HepG2 (cell line): Measurements from ENCODE around the gene CLEC20A. TPM values are rescaled to one million over a fixed set of nuclear protein-coding genes. Genes with fewer than 3 reads are reported as not detected.

Experiments used
- ARNTL ChIP-seq: sonication (generic); formaldehyde crosslinking; IDR thresholded peaks from 2 replicates; pipeline ENCODE4 v1.4.0; 2020; ENCODE audit warnings: mild to moderate bottlenecking, missing genetic modification reagents
- BCL3 ChIP-seq: sonication (generic); formaldehyde crosslinking; IDR thresholded peaks from 2 replicates; pipeline ENCODE4 v1.5.1; 2020; ENCODE audit warnings: mild to moderate bottlenecking, missing genetic modification reagents, moderate library complexity
- DNMT3B ChIP-seq: conservative IDR thresholded peaks from 2 replicates; pipeline ENCODE4 v1.6.1; 2016; ENCODE audit warnings: missing biosample characterization, control low read depth
- ELF3 ChIP-seq: IDR thresholded peaks from 2 replicates; pipeline ENCODE4 v1.6.1; 2016; ENCODE audit warnings: missing genetic modification reagents, missing compliant biosample characterization
- FOXA3 ChIP-seq: IDR thresholded peaks from 2 replicates; pipeline ENCODE4 v1.6.1; 2016; ENCODE audit warnings: missing genetic modification reagents, missing compliant biosample characterization
- FOXM1 ChIP-seq: sonication (generic); formaldehyde crosslinking; IDR thresholded peaks from 2 replicates; pipeline ENCODE4 v1.5.0; 2020; ENCODE audit warnings: missing genetic modification reagents
- HOXA7 ChIP-seq: sonication (generic); formaldehyde crosslinking; IDR thresholded peaks from 2 replicates; pipeline ENCODE4 v1.8.1; 2022; ENCODE audit warnings: mild to moderate bottlenecking, missing genetic modification reagents, moderate library complexity
- MAF1 ChIP-seq: sonication (generic); formaldehyde crosslinking; IDR thresholded peaks from 2 replicates; pipeline ENCODE4 v1.5.0; 2020; ENCODE audit warnings: missing genetic modification reagents, borderline replicate concordance
- MXD3 ChIP-seq: IDR thresholded peaks from 2 replicates; pipeline ENCODE4 v1.6.1; 2016; ENCODE audit warnings: mild to moderate bottlenecking, missing biosample characterization, missing genetic modification reagents
- MYPOP ChIP-seq: sonication (generic); formaldehyde crosslinking; IDR thresholded peaks from 2 replicates; pipeline ENCODE4 v1.8.1; 2023; ENCODE audit warnings: mild to moderate bottlenecking, moderate library complexity, missing genetic modification reagents
- NFKBIZ ChIP-seq: IDR thresholded peaks from 2 replicates; pipeline ENCODE4 v1.6.1; 2018; ENCODE audit warnings: missing genetic modification reagents, missing compliant biosample characterization
- PITX1 ChIP-seq: sonication (generic); formaldehyde crosslinking; IDR thresholded peaks from 2 replicates; pipeline ENCODE4 v1.5.1; 2020; ENCODE audit warnings: mild to moderate bottlenecking, missing genetic modification reagents
- POGZ ChIP-seq: sonication (generic); formaldehyde crosslinking; IDR thresholded peaks from 2 replicates; pipeline ENCODE4 v1.4.0; 2020; ENCODE audit warnings: mild to moderate bottlenecking, missing genetic modification reagents
- SMARCC2 ChIP-seq: fragments of 450-650 bp; IDR thresholded peaks from 2 replicates; pipeline ENCODE4 v1.6.1; 2017; ENCODE audit warnings: antibody characterized with exemption, mild to moderate bottlenecking
- SNAPC5 ChIP-seq: sonication (generic); formaldehyde crosslinking; IDR thresholded peaks from 2 replicates; pipeline ENCODE4 v1.8.1; 2023; ENCODE audit warnings: mild to moderate bottlenecking, missing genetic modification reagents, borderline replicate concordance
- SP5 ChIP-seq: IDR thresholded peaks from 2 replicates; pipeline ENCODE4 v1.6.1; 2016; ENCODE audit warnings: low read depth, borderline replicate concordance
- SRSF1 ChIP-seq: fragments of 200-400 bp; formaldehyde crosslinking; optimal IDR thresholded peaks from 2 replicates; pipeline ENCODE3; 2017; ENCODE audit warnings: mild to moderate bottlenecking, low read depth, low read length, moderate library complexity
- TARDBP ChIP-seq: sonication (generic); formaldehyde crosslinking; IDR thresholded peaks from 2 replicates; pipeline ENCODE4 v1.8.0; 2022; ENCODE audit warnings: mild to moderate bottlenecking, missing genetic modification reagents
- TBP ChIP-seq: sonication (generic); formaldehyde crosslinking; IDR thresholded peaks from 2 replicates; pipeline ENCODE4 v1.5.0; 2020; ENCODE audit warnings: missing genetic modification reagents
- TOPORS ChIP-seq: sonication (generic); formaldehyde crosslinking; IDR thresholded peaks from 2 replicates; pipeline ENCODE4 v1.8.0; 2023; ENCODE audit warnings: mild to moderate bottlenecking, missing genetic modification reagents
- ZFP91 ChIP-seq: sonication (generic); formaldehyde crosslinking; IDR thresholded peaks from 2 replicates; pipeline ENCODE4 v1.9.0; 2022; ENCODE audit warnings: missing genetic modification reagents, mild to moderate bottlenecking, borderline replicate concordance
- ZNF143 ChIP-seq: sonication (generic); formaldehyde crosslinking; IDR thresholded peaks from 2 replicates; pipeline ENCODE4 v1.4.0; 2020; ENCODE audit warnings: missing genetic modification reagents
- ZNF281 ChIP-seq: sonication (generic); formaldehyde crosslinking; IDR thresholded peaks from 2 replicates; pipeline ENCODE4 v1.4.0; 2020; ENCODE audit warnings: missing genetic modification reagents, borderline replicate concordance
- ZNF362 ChIP-seq: sonication (generic); formaldehyde crosslinking; IDR thresholded peaks from 2 replicates; pipeline ENCODE4 v1.4.0; 2020; ENCODE audit warnings: missing genetic modification reagents, mild to moderate bottlenecking, borderline replicate concordance
- polyA plus RNA-seq, 8 experiments: library from polyadenylated mRNA; depleted of rRNA in 3 of 8; stranded (reverse) in 7 of 8; unstranded in 1 of 8; fragments of >200 nt; fragmentation: Illumina TruSeq in 4 of 8; extraction: Trizol in 4 of 8; gene quantifications; 2 replicates each; pipeline versions ENCODE4 v1.2.1 to v1.2.3, GENCODE V29; 2011 to 2016; ENCODE audit warnings: low read depth in 4 of 8, missing spikeins in 1 of 8, mixed read lengths in 1 of 8; ENCODE audit not compliant: insufficient read depth in 1 of 8
- total RNA-seq, 5 experiments: library from RNA; depleted of rRNA; stranded (reverse); fragments of >200 nt; fragmentation: Illumina TruSeq; extraction: Trizol; gene quantifications; 2 replicates each; pipeline ENCODE4 v1.2.3, GENCODE V29; 2016; ENCODE audit warnings: low read depth in 1 of 5

Gene CLEC20A
- total and polyA plus RNA-seq, 2 of the 13 experiments (the other 11 are each of a cell fraction or from before 2014, with no cell fraction given) = not detected

GRCh38 chr1:178532392-178532791, 35.6 kb upstream of the CLEC20A start (continued):
- TF ChIP-seq SP5 (CRISPR knock-in tag) (no peak), DNMT3B (CRISPR knock-in tag) (no peak), HOXA7 (no peak), ZFP91 (CRISPR knock-in tag) (peak; percentile 43; the same call in 1 of the 2 replicates), SRSF1 (no peak), SMARCC2 (no peak), ZNF281 (CRISPR knock-in tag) (no peak), POGZ (CRISPR knock-in tag) (no peak), ARNTL (CRISPR knock-in tag) (no peak), PITX1 (CRISPR knock-in tag) (no peak), FOXM1 (no peak), ELF3 (CRISPR knock-in tag) (peak; percentile 31; the same call in 1 of the 2 replicates), ZNF362 (CRISPR knock-in tag) (no peak), TBP (CRISPR knock-in tag) (no peak), ZNF143 (no peak), MAF1 (CRISPR knock-in tag) (no peak), FOXA3 (CRISPR knock-in tag) (0 out of 2 replicates have a peak, but pooled peaks have one; percentile 26), MXD3 (no peak), SNAPC5 (CRISPR knock-in tag) (no peak), TARDBP (no peak), NFKBIZ (no peak), TOPORS (CRISPR knock-in tag) (no peak), MYPOP (CRISPR knock-in tag) (peak; percentile 28; the same call in 1 of the 2 replicates), BCL3 (CRISPR knock-in tag) (0 out of 2 replicates have a peak, but pooled peaks have one; percentile 37)
